HG02763 (cell line): Measurements from ENCODE around the gene RNF213.
"Not testable (repeated sequence)": the region's sequence is repeated elsewhere in the genome, so short reads cannot be mapped to it uniquely, and the experiment has no call there.

ENCODE experiments used
- ATAC-seq: cut with Tn5 transposase; IDR thresholded peaks from one replicate; pipeline ENCODE4 v1.9.1; 2021; ENCODE audit warnings: mild to moderate bottlenecking, moderate library complexity; ENCODE audit not compliant: unreplicated experiment

Gene RNF213

GRCh38 chr17:80386341-80386740 lies 125.7 kb downstream of the RNF213 start:
- no peak for ATAC-seq

DNA sequence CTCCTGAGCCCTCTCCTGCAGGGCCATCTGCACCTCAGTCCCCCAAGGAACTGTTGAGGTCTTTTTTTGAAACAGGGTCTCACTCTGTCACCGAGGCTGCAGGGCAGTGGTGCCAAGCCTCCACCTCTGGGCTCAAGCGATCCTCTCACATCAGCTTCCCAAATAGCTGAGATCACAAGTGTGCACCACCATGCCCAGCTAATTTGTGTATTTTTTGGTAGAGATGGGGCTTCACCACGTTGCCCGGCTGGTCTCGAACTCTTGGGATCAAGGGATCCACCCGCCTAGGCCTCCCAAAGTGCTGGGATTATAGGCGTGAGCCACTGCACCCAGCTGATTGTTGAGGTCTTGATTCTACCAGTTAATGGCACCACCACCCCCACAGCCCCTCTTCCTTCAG lies 126.4 kb downstream of the RNF213 start:
- no peak for ATAC-seq

DNA sequence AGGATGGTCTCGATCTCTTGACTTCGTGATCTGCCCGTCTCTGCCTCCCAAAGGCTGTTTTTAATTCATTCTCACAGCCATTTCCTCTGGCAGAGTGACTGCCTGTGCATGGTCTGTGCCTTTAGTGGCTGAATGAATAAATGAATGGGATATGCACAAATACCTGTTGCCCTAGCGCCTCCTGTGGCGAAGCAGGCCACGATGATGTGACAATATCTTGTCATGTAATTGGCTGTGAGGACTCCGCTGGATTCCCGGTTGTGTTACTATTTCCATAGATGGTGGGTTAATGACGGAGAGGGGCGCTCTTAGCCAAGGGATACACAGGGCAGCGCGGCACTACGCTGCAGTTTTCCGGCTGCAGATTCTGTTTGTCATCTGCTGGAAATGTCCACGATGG lies 127.5 kb downstream of the RNF213 start:
- ATAC-seq = no peak

DNA sequence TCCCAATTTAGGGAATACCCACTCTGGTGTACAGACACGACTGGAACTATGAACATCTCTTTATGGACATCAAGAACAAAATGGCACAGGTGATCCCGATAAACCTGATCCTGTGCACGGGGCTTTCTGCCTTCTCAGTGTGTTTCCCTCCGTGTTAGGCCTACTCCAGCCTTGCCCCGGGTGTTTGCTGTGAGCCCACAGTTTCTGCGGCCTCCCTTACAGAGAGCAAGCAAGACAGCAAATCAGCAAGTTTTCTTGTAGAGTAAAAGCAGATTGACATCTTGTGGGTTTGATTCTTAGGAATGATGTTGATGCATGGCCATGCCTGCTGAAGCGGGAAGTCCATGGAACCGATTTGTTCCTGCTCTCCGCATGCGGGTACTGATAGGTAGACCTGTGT lies 127.9 kb downstream of the RNF213 start:
- no peak for ATAC-seq

DNA sequence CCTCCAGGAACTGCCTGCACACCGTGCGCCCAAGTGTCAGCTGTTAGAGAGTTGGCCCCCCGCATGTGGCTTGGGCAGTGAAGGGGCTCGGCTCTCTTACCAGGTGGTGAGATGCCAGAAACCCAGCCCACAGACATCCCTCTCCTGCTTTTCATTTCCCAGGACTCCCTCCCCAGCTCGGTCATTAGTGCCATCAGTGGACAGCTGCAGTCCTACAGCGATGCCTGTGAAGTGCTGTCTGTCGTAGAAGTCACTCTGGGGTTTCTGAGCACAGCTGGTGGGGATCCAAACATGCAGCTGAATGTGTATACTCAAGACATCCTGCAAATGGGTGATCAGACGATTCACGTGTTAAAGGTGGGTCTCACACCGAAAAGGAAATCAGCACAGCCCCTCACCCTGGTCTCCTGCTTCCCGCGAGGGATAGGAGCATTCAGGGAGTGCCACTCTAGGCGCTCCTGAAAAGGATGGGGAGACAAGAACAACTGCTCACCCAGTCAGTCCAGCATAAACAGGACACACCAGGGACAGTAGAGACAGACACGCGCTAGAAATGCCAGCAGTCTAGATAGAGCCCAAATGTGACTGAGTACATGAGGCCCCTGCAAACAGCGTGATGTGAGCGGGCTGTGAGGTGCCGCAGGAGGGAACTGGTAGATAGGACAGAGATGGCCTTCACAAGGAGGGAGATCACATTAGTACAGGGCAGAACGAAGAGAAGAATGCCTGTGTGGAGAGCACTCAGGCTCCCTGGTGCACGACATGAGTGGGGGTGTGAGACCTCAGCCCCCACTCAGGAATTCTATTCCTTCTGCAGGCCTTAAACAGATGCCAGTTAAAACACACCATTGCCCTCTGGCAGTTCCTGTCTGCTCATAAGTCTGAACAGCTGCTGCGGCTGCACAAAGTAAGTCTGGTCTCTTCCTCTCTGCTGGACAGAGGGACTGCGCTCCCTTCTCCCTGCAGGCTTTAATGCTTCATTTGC lies 128.7 kb downstream of the RNF213 start:
- no peak for ATAC-seq

DNA sequence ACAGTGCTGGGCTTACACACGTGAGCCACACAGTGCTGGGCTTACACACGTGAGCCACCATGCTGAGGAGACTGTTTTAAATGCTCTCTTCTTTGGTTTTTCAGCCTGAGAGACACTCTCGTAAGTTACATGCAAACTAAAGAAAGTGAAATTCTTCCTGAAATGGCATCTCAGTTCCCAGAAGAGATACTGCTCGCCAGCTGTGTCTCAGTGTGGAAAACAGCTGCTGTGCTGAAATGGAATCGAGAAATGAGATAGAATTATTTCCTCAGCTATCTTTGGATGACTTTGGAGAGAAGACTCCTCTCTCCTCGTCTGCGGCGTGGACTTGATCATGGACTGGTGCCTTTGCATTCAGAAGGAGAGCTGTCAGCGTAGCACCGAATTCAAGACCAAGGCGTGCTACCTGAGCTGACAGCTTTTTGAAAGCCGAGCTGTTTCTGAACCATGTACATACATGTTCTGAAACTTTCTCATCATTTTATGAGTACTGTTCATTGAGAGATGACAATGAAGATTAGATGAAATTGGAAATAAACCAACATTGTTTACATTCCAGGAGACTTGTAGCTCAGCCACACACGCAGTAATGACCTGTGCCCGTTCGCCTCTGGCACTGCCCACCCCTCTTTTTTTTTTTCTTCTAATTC lies 132.7 kb downstream of the RNF213 start:
- ATAC-seq = no peak

GRCh38 chr17:80393961-80394360 lies 133.3 kb downstream of the RNF213 start:
- ATAC-seq = no peak

- ATAC-seq = no peak
These were observed 134.1 kb downstream of the RNF213 start for GRCh38 chr17:80394629-80395216.

- no peak for ATAC-seq
These were observed 134.9 kb downstream of the RNF213 start for GRCh38 chr17:80395402-80396151.

DNA sequence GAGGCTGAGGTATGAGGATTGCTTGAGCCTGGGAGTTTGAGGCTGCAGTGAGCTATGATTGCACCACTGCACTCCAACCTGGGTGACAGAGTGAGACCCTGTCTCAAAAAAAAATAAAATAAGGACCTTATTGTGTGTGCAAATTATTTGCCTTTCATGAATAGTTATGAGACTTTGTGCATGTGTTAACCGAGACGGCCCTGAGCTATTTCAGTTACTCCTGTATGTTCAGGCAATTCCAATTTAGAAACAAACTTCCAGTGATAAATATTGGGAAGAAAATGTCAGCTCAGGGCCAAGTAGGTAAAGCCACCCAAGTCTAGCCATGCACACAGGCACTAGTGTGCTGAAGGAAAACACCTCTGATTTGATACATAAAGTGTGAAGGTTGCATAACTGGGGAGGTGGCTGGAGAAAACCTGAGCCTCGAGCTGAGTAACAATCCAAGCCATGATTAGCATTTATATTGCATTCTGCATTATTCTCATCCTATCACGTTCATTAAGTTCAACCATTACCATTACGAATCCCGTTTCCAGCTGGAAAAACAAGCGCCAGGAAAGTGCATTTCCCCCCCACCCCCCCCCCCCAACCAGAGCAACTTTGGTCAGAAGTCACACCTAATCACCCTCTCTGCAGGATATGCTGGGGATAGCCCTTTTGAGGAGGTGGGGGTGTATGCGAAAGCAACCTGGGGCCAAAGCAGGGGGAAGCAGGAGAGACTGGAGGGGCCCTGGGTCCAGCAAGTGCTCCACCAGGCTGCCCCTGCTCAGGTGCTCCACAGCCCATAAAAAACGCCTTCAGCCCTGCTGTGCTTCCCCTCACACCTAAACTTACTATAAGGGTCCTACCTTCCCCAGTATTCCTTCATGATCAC lies 135.7 kb downstream of the RNF213 start:
- ATAC-seq = no peak

DNA sequence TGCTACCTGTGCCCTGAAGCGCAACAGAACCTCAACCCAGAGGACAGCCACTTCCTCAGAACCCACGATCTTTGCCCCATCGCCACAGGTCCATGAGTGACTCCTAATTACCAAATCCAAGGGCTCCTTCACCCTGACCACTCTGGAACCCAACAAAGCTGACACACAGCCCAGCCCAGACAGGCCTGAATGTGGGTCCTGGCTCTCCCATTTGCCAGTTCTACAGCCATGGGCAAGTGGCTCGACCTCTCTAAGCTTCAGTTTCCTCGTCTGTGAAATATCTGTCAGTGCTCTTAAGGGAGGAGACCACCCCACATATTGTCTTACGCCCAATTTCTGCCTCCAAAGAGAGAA lies 136.4 kb downstream of the RNF213 start:
- no peak for ATAC-seq

- no peak for ATAC-seq
These were observed 137.0 kb downstream of the RNF213 start for GRCh38 chr17:80397686-80398085.

GRCh38 chr17:80401086-80401485 lies 140.4 kb downstream of the RNF213 start:
- not testable (repeated sequence) for ATAC-seq

DNA sequence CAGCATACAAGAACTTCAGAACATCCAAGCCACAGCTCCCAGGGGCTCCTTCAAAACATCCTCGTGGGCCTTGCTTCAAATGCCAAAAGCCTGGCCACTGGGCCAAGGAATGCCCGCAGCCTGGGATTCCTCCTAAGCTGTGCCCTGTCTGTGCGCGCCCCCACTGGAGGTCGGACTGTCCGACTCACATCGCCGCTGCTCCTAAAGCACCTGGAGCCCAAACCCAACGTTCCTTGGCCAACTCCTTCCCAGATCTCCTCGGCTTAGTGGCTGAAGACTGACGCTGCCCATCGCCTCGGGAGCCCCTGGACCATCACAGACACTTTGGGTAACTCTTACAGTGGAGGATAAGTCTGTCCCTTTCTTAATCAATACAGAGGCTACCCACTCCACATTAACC lies 141.4 kb downstream of the RNF213 start:
- ATAC-seq = not testable (repeated sequence)

DNA sequence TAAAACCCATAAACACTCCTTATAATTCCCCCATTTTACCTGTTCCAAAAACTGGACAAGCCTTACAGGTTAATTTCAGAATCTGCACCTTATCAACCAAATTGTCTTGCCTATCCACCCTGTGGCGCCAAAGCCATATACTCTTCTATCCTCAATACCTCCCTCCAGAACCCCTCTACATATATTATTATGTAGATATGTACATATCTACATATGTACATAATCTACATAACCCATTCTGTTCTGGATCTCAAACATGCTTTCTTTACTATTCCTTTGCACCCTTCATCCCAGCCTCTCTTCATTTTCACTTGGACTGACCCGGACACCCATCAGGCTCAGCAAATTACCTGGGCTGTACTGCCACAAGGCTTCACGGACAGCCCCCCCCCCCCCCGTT lies 142.3 kb downstream of the RNF213 start:
- ATAC-seq = no peak

- no peak for ATAC-seq
These were observed 145.5 kb downstream of the RNF213 start for GRCh38 chr17:80406146-80406545.

DNA sequence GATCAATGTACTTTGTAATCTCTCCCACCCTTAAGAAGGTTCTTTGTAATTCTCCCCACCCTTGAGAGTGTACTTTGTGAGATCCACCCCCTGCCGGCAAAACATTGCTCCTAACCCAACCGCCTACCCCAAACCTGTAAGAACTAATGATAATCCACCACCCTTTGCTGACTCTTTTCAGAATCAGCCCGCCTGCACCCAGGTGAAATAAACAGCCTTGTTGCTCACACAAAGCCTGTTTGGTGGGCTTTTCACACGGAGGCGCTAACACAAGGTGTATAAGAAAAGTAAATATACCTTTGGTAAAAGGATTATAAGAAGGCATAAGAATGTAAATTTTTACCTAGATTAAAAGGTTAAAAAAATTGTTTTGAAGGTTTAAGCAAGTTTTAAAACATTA lies 147.3 kb downstream of the RNF213 start:
- not testable (repeated sequence) for ATAC-seq

- no peak for ATAC-seq
These were observed 148.2 kb downstream of the RNF213 start for GRCh38 chr17:80408872-80409271.

DNA sequence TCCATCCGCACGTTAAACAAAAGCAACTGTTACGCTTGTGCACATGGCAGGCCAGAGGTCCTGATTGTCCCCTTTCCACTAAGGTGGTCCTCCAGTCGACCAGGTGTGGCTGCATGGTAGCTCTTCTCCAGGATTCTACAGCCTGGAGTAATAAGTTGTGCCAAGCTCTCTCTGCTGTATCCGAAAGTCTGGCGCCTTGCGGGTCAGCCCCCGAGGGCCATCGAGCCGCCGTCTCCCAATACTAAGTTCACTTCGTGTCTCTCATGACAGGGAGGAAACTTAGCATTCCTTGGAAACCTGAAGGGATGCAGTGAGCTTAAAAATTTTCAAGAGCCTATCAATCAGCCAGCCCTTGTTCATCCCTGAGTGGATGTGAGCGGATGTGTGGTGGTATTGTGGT lies 149.0 kb downstream of the RNF213 start:
- no peak for ATAC-seq

- not testable (repeated sequence) for ATAC-seq
These were observed 149.9 kb downstream of the RNF213 start for GRCh38 chr17:80410441-80411087.
